K562 (cell line): ENCODE measurements around the gene CRYAB. TPM values are rescaled to one million over a fixed set of nuclear protein-coding genes. Genes with fewer than 3 reads are reported as not detected.

Source experiments
- BDP1 ChIP-seq: IDR thresholded peaks from 3 replicates; pipeline ENCODE4 v1.6.1; 2011; ENCODE audit not compliant: insufficient read length, insufficient read depth
- CCAR2 ChIP-seq: fragments of 200-400 bp; formaldehyde crosslinking; IDR thresholded peaks from 2 replicates; pipeline ENCODE4 v1.6.1; 2017; ENCODE audit warnings: mild to moderate bottlenecking, low read depth, low read length
- DACH1 ChIP-seq: fragments of 450-650 bp; IDR thresholded peaks from 2 replicates; pipeline ENCODE4 v1.6.1; 2018; ENCODE audit not compliant: partially characterized antibody
- FOXA3 ChIP-seq, 2 experiments: fragments of 450-650 bp in 1 of 2; sonication (generic) in 1 of 2; formaldehyde crosslinking; IDR thresholded peaks in 1 of 2; conservative IDR thresholded peaks in 1 of 2; 2 replicates each; pipeline versions ENCODE4 v1.4.0 to v1.8.0; 2020 to 2022; ENCODE audit warnings: mild to moderate bottlenecking in 2 of 2, missing genetic modification reagents in 1 of 2
- FOXJ2 ChIP-seq: fragments of 200-800 bp; sonication (Bioruptor generic); IDR thresholded peaks from 2 replicates; pipeline ENCODE4 v1.6.1; 2016; ENCODE audit warnings: missing genetic modification characterization, missing compliant biosample characterization
- HDAC1 ChIP-seq, 2 experiments: fragments of 450-650 bp; IDR thresholded peaks; 2 replicates each; pipeline ENCODE4 v1.6.1; 2016 to 2017; ENCODE audit warnings: inconsistent platforms in 1 of 2, mild to moderate bottlenecking in 1 of 2, moderate library complexity in 1 of 2
- KAT2B ChIP-seq: IDR thresholded peaks from one replicate; pipeline ENCODE4 v1.6.1; 2012; ENCODE audit warnings: low read depth, mild to moderate bottlenecking, control low read depth, inconsistent platforms, low read length, moderate library complexity
- MBD2 ChIP-seq: sonication (generic); IDR thresholded peaks from 2 replicates; pipeline ENCODE4 v1.6.1; 2016; ENCODE audit warnings: low read depth, borderline replicate concordance
- MTA3 ChIP-seq: fragments of 450-650 bp; formaldehyde crosslinking; IDR thresholded peaks from 2 replicates; pipeline ENCODE4 v1.6.1; 2017; ENCODE audit warnings: mild to moderate bottlenecking, borderline replicate concordance
- MXI1 ChIP-seq: IDR thresholded peaks from 2 replicates; pipeline ENCODE4 v1.6.1; 2011; ENCODE audit warnings: low read depth, mild to moderate bottlenecking, improper control_type of control experiment, low read length
- NFIC ChIP-seq: fragments of 450-650 bp; IDR thresholded peaks from 2 replicates; pipeline ENCODE4 v1.6.1; 2017; ENCODE audit warnings: mild to moderate bottlenecking, inconsistent platforms
- PHF8 ChIP-seq: fragments of 200-600 bp; sonication (generic); IDR thresholded peaks from 2 replicates; pipeline ENCODE4 v1.6.1; 2012; ENCODE audit warnings: mixed run types, mild to moderate bottlenecking, inconsistent platforms, low read length, moderate library complexity, borderline replicate concordance
- RBM17 ChIP-seq: fragments of 200-400 bp; formaldehyde crosslinking; IDR thresholded peaks from 2 replicates; pipeline ENCODE4 v1.6.1; 2017; ENCODE audit warnings: low read depth, mild to moderate bottlenecking, low read length, borderline replicate concordance
- SMC3 ChIP-seq: conservative IDR thresholded peaks from 2 replicates; pipeline ENCODE4 v1.6.1; 2011; ENCODE audit warnings: low read depth, low read length, improper control_type of control experiment; ENCODE audit not compliant: insufficient read depth
- ZNF239 ChIP-seq: fragments of 250-450 bp; sonication (Bioruptor Pico); IDR thresholded peaks from 2 replicates; pipeline ENCODE4 v1.4.0; 2020; ENCODE audit warnings: mild to moderate bottlenecking
- ZNF316 ChIP-seq: fragments of 450-650 bp; IDR thresholded peaks from 2 replicates; pipeline ENCODE4 v1.6.1; 2016
- polyA plus RNA-seq, 8 experiments: library from polyadenylated mRNA; depleted of rRNA in 4 of 8; stranded (reverse) in 5 of 8; unstranded in 3 of 8; fragments of >200 nt; fragmentation: Nextera tagmentation in 2 of 8; fragmentation: Illumina TruSeq in 1 of 8; extraction: Ambion mirVana in 2 of 8; extraction: Trizol in 1 of 8; gene quantifications; 2 replicates each; pipeline versions ENCODE4 v1.2.1 to v1.2.3, GENCODE V29; 2011 to 2014; ENCODE audit warnings: inconsistent platforms in 1 of 8, missing spikeins in 1 of 8
- total RNA-seq, 7 experiments: library from RNA; depleted of rRNA in 6 of 7; stranded (reverse); fragments of >200 nt in 6 of 7; fragmentation: Illumina TruSeq in 2 of 7; extraction: Trizol in 2 of 7; gene quantifications; 2 replicates each; pipeline versions ENCODE4 v1.2.1 to v1.2.3, GENCODE V29; 2011 to 2021; ENCODE audit warnings: low replicate concordance in 1 of 7
- TF ChIP-seq, protein P1 (sequence below): fragments of 450-650 bp; IDR thresholded peaks from 2 replicates; pipeline ENCODE4 v1.7.0; 2016; ENCODE audit warnings: borderline replicate concordance
- TF ChIP-seq, protein P2 (sequence below): fragments of 450-650 bp; IDR thresholded peaks from 2 replicates; pipeline ENCODE4 v1.6.1; 2014; ENCODE audit warnings: low read depth, mild to moderate bottlenecking, moderate library complexity, borderline replicate concordance
- TF ChIP-seq, protein P3 (sequence below): sonication (generic); formaldehyde crosslinking; IDR thresholded peaks from 2 replicates; pipeline ENCODE4 v1.8.0; 2022; ENCODE audit warnings: mild to moderate bottlenecking, missing genetic modification reagents
- TF ChIP-seq, protein P4 (sequence below): sonication (generic); formaldehyde crosslinking; IDR thresholded peaks from 2 replicates; pipeline ENCODE4 v1.8.1; 2023; ENCODE audit warnings: mild to moderate bottlenecking, missing genetic modification reagents

The CRYAB gene
- total and polyA plus RNA-seq, 9 of the 15 experiments (the other 6 are each of a cell fraction or from before 2014, with no cell fraction given), result 0.83 to 7.5 (median 3.6) TPM

DNA sequence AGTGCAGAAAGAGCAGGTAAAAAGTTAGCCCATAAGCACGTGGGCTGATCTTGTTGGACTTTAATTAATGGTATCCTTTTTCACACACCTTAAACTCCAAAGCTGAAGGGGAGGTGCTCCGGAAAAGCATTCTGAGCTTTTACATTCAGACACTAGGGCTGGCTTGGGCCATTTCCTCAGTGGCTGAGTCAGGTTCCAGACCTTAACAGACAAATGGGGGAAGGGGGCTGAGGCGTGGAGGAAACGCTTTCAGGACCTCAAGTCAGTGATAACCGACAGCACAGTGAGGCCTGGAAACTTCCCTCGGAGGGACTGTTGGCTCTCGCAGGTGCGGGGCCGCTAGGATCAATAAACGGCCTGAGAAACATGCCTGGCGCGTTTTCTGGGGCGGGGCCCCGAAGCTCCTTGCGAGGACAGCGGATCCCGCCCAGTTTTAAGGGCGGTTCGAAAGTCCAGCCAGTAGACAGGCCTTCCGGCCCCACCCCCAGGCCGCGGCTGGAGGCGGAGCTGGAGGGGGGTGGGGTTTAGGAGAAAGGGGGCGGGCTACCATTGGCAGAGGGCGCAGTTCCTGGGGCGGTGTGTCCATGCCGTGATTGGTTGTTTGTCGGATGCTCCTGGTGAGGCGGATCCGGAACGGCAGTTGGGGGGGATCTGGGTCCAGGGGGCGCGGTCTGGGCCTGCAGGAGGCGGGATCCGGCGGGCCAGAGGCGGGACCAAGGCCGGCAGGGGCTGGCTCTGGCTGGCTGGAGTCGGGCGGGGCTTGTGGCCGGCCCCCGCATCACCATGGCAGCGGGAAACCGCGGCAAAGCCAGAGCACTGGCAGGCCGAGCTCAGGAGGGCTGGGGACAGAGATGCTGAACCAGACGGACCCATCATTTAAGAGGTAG is 15.2 kb upstream of the CRYAB start (continued):
- TF ChIP-seq BDP1 (no peak), MXI1 (peak; percentile 73), RBM17 (no peak), ZNF239 (CRISPR knock-in tag) (peak; percentile 32; the same call in 1 of the 2 replicates), CCAR2 (no peak), PHF8 (peak; percentile 85), MBD2 (0 out of 2 replicates have a peak, but pooled peaks have one; percentile 30), FOXJ2 (tag) (0 out of 2 replicates have a peak, but pooled peaks have one; percentile 46), DACH1 (no peak), NFIC (peak; percentile 10; the same call in 1 of the 2 replicates), ZNF316 (no peak), SMC3 (no peak), HDAC1 (IDR thresholded peaks at IDR 0.05) (peak in 1 of 2 experiments; percentile 45; a peak in 1 of 4 replicates), MTA3 (peak; percentile 53; the same call in 1 of the 2 replicates), KAT2B (peak; percentile 47), FOXA3 (CRISPR knock-in tag; conservative IDR thresholded peaks at IDR 0.05 in 1 of 2, IDR thresholded peaks at IDR 0.05 in 1 of 2) (0 out of 4 replicates have a peak, but pooled peaks of 1 of the 2 experiments have one; percentile 4)
- TF ChIP-seq, protein P1, sequence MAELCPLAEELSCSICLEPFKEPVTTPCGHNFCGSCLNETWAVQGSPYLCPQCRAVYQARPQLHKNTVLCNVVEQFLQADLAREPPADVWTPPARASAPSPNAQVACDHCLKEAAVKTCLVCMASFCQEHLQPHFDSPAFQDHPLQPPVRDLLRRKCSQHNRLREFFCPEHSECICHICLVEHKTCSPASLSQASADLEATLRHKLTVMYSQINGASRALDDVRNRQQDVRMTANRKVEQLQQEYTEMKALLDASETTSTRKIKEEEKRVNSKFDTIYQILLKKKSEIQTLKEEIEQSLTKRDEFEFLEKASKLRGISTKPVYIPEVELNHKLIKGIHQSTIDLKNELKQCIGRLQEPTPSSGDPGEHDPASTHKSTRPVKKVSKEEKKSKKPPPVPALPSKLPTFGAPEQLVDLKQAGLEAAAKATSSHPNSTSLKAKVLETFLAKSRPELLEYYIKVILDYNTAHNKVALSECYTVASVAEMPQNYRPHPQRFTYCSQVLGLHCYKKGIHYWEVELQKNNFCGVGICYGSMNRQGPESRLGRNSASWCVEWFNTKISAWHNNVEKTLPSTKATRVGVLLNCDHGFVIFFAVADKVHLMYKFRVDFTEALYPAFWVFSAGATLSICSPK, result no peak
- TF ChIP-seq, protein P2, sequence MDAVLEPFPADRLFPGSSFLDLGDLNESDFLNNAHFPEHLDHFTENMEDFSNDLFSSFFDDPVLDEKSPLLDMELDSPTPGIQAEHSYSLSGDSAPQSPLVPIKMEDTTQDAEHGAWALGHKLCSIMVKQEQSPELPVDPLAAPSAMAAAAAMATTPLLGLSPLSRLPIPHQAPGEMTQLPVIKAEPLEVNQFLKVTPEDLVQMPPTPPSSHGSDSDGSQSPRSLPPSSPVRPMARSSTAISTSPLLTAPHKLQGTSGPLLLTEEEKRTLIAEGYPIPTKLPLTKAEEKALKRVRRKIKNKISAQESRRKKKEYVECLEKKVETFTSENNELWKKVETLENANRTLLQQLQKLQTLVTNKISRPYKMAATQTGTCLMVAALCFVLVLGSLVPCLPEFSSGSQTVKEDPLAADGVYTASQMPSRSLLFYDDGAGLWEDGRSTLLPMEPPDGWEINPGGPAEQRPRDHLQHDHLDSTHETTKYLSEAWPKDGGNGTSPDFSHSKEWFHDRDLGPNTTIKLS, result 0 out of 2 replicates have a peak, but pooled peaks have one; percentile 24
- TF ChIP-seq, protein P3, sequence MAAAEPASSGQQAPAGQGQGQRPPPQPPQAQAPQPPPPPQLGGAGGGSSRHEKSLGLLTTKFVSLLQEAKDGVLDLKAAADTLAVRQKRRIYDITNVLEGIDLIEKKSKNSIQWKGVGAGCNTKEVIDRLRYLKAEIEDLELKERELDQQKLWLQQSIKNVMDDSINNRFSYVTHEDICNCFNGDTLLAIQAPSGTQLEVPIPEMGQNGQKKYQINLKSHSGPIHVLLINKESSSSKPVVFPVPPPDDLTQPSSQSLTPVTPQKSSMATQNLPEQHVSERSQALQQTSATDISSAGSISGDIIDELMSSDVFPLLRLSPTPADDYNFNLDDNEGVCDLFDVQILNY, result no peak
- TF ChIP-seq, protein P4, sequence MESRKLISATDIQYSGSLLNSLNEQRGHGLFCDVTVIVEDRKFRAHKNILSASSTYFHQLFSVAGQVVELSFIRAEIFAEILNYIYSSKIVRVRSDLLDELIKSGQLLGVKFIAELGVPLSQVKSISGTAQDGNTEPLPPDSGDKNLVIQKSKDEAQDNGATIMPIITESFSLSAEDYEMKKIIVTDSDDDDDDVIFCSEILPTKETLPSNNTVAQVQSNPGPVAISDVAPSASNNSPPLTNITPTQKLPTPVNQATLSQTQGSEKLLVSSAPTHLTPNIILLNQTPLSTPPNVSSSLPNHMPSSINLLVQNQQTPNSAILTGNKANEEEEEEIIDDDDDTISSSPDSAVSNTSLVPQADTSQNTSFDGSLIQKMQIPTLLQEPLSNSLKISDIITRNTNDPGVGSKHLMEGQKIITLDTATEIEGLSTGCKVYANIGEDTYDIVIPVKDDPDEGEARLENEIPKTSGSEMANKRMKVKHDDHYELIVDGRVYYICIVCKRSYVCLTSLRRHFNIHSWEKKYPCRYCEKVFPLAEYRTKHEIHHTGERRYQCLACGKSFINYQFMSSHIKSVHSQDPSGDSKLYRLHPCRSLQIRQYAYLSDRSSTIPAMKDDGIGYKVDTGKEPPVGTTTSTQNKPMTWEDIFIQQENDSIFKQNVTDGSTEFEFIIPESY, result 0 out of 2 replicates have a peak, but pooled peaks have one; percentile 21
